GM19452 (cell line): ENCODE data around the gene SUPT3H.

Experiments used
- ATAC-seq: cut with Tn5 transposase; IDR thresholded peaks from one replicate; pipeline ENCODE4 v1.9.1; 2021; ENCODE audit not compliant: unreplicated experiment

SUPT3H gene

GRCh38 chr6:45129051-45129450, 248.7 kb downstream of the SUPT3H start:
- no peak for ATAC-seq

DNA sequence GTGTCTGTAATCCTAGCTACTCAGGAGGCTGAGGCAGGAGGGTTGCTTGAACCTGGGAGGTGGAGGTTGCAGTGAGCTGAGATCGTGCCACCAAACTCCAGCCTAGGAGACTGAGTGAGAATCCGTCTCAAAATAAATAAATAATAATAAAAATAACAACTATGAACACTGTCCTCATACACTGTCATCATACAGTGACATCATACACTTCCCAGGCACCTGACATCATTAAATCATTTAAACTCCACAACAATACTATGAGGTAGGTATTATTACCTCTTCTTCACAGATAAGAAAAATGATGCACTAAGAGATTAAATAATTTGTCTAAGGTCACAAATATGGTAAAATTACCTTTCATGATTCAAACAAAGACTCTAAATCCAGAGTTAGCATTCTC, 250.5 kb downstream of the SUPT3H start:
- no peak for ATAC-seq

DNA sequence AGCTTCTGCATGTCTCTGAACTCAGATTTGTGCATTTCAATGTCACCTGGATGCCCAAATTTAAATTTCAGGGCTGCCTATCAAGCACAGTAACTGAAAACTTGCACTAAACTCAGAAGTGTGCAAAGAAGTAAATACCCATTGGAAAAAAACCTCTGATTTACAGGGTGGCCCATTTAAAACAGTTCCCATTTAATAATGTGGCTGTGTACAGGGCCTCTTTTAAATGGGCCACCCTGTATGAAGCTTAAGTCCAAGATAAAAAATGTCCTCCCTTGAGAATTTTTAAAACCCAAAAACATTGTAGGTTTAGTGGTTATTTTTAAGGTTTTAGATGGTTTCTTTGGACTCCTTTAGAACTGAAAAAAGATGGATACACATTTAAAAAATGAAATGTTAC, 251.7 kb downstream of the SUPT3H start:
- no peak for ATAC-seq

- ATAC-seq = no peak
These were observed 254.7 kb downstream of the SUPT3H start for GRCh38 chr6:45123023-45123422.

GRCh38 chr6:45118754-45119153, 259.0 kb downstream of the SUPT3H start:
- ATAC-seq = no peak

- ATAC-seq = no peak
These were observed 260.9 kb downstream of the SUPT3H start for GRCh38 chr6:45116714-45117410.

DNA sequence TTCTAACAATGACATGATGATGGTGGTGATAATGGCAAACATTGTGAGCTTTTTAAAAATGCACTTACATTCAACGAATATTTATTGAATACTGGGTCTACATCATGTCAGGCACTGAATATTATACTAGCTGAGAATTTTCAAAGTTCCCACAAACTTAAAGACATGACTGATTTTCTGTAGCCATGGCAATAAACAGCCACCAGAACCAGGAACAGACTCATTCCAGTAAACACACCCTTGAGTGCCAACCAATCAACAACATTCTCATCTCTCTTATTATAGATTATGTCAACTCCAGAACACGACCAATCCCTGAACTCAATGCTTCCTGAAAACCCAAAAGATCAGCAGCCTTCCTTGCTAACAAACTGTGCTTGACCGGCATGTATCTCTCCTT, 262.0 kb downstream of the SUPT3H start:
- ATAC-seq = no peak

- ATAC-seq = no peak
These were observed 265.0 kb downstream of the SUPT3H start for GRCh38 chr6:45112711-45113110.

DNA sequence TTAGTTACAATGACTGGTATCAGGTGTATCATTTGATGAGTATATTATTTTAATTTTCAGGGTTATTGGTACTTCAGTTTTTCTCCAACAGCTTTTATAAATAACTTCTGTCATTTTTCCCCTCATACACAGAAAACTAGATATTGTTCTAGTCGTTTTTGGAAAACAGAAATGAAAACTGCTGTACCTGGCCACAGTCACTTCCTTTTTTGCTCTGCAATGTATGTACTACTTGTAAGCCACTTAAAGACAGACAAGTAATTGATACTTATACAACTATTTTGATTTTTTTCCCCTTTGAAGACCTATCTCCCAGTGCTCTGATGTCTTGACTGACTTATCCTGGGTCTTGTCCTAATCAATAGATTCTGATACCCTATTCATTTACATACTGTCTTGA, 268.2 kb downstream of the SUPT3H start:
- ATAC-seq = no peak

- ATAC-seq = no peak
These were observed 272.4 kb downstream of the SUPT3H start for GRCh38 chr6:45105170-45105820.

DNA sequence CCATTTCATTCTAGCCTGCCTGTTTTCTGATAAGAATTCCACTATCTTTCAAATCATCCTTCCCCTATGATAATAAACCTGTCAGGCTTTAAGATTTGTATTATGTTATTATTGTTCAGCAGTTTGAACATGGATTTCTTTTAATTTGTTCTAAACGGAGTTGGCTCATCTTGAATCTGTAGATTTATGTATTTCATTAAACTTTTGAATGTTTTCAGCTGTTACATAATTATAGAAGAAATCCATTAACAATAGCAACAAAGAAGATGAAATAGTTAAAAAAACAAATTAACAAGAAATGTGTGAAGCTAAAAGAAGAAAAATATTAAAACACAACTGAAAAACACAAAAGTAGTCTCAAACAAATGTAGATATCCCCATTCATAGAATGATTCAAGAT, 273.3 kb downstream of the SUPT3H start:
- ATAC-seq = no peak

DNA sequence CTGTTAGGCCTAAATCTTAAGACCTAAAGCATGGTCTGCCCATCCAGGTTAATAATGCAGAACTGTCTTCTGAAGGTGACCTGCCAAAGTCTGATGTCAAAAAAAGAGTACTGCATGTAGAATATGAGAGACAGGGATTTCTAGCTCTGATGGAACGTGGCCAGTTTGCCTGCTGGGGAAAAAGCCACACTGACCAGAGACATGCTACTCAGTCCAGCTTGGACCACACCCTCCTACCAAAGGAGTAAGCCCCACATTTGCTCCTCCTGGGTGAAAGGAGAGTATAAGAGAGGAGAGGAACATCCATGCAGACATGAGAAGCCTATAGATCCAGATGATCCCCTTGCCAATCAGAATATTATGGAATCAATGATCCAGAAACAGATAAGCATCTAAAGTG, 279.5 kb downstream of the SUPT3H start:
- ATAC-seq = no peak

- ATAC-seq = no peak
These were observed 282.9 kb downstream of the SUPT3H start for GRCh38 chr6:45094831-45095230.

DNA sequence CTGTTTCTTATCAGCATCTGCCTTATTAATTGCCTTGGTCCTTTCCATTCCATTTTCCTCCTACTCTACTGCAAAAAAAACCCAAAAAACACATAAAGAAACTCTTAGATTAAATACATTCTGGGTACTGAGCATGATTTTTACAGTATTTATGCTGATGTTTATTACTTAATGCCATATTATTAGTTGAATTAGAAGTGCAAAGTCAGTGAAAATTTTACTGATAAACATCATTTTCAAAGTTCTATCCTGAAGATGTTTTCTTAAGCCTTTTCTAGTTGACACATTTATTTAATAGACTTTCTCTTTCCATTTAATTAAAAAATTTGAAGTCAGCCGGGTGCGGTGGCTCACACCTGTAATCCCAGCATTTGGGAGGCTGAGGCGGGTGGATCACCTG, 285.6 kb downstream of the SUPT3H start:
- no peak for ATAC-seq

DNA sequence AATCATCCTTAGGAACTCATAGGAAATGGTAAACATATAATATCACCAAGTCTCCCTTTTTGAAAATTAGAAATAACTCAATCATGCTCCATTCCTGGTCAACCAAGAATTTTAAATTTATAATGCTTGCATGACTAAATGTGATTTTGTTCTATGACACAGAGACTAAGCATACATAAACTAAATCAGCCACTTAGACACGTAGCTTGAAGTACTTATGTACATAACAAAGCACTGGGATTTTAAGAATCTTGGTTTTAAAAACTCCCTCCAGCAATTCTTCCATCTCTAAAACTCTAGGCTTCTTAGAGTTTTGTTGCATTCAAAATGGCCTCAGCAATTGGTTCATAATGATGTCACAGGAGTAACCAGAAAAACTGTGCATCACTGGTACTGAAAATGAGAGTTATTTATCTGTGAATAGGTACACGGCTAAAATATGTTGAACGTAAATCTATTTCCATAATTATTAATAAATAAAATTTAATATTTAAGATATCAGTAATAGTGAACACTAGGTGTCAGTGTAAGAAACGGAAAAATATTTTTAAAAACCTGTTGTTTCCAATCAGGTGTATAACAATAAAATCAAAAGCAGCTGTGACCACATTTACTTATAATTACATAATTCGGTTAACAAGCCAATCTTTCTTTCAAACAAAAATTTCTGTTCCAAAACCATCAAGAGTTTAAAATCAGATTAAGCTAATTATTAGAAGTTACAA, 291.2 kb downstream of the SUPT3H start:
- no peak for ATAC-seq

DNA sequence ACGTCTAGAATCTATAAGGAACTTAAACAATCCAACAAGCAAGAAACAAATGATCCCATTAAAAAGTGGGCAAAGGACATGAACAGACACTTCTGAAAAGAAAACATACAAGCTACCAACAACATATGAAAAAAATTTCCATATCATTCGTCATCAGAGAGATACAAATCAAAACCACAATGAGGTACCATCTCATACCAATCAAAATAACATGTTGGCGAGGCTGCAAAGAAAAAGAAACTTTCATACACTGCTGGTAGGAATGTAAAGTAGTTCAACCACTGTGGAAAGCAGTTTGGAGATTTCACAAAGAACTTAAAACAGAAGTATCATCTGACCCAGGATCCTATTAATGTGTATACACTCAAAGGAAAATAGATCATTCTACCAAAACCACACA, 293.5 kb downstream of the SUPT3H start:
- ATAC-seq = no peak

DNA sequence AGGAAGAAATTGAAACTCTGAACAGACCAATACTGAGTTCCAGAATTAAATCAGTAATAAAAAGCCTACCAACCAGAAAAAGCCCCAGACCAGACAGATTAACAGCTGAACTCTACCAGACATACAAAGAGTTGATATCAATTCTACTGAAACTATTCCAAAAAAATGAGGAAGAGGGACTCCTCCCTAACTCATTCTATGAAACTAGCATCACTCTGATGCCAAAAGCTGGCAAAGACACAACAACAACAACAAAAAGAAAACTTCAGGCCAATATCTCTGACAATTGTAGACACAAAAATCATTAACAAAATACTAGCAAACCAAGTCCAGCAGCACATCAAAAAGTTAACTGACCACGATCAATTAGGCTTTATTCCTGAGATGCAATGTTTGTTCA, 295.6 kb downstream of the SUPT3H start:
- ATAC-seq = no peak

DNA sequence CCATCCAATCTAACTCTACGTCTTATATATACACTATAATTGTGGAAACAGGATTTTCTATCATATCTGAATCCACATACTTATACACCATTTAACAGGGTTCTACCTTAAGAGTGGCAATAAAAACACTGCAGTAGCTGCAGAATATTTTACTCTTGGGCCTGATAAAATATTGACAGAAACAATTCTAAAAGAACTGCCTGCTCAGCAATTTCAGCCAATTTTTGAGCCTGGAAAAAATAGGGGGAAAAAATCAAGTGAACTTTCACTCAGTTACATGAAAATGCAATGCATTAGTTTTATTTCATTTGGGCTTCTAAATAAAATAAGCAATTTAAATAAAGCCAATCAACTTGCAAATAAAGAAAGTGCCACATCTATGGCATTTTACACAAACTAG, 296.1 kb downstream of the SUPT3H start:
- ATAC-seq = no peak

- no peak for ATAC-seq
These were observed 299.3 kb downstream of the SUPT3H start for GRCh38 chr6:45078432-45078831.

- ATAC-seq = no peak
These were observed 301.4 kb downstream of the SUPT3H start for GRCh38 chr6:45076217-45076930.

DNA sequence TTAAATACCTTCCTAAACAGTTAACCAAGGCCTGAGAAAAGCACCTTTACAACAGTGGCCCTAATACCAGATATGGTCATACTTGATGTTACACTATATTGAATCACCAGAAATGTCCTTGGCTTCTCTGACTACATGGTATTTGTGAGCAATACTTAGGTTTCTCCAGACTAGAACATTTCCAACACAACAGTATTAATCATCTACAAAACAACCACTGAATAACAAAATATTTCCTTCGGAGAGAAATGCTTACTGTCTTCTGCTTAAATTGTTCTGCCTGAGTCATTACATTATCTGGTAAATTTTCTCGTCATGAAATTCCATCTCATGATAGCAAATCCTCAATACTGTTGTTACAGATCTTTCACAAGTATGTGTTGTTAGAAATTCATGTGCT, 302.5 kb downstream of the SUPT3H start:
- ATAC-seq = no peak

DNA sequence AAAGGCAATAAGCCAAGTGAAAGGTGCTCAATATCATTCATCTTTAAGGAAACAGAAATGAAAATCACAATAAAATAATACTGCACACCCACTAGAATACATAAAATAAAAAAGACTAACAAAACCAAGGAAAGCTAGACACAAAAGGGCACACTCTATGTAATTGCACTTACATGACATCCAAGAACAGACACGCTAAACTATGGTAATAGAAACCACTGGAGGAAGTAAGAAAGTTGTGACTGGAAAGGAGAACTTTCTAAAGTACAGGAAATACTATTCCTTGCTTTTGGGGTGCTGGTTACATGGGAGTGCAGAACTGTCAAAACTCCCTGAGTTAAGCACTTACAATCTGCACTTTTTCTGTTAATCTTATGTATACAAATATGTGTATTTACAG, 303.3 kb downstream of the SUPT3H start:
- no peak for ATAC-seq
